Neural cell (in vitro differentiated cells): ENCODE measurements around the gene LMAN2L. TPM values are rescaled to one million over a fixed set of nuclear protein-coding genes. Genes with fewer than 3 reads are reported as not detected.
A peak's percentile ranks its signal among the peaks of the same experiment; 100 is the strongest.

ENCODE experiments used
- H2AFZ ChIP-seq: fragments of 200-600, 300-800 bp; sonication (generic), shearing (Covaris generic); 2 replicates; pipeline ENCODE4 v1.6.0; 2014; ENCODE audit warnings: low read depth, mild to moderate bottlenecking, antibody characterized with exemption, low read length, moderate library complexity
- H3F3A ChIP-seq: fragments of 200-600 bp; shearing (Covaris generic); 2 replicates; pipeline ENCODE4 v1.6.1; 2016; ENCODE audit warnings: mild to moderate bottlenecking, moderate library complexity, mixed read lengths, antibody characterized with exemption, low read length; ENCODE audit not compliant: insufficient read depth, poor library complexity, severe bottlenecking
- H3K27ac ChIP-seq: fragments of 200-600, 300-800 bp; sonication (generic), shearing (Covaris generic); 2 replicates; pipeline ENCODE4 v1.5.1; 2014; ENCODE audit warnings: mild to moderate bottlenecking, low read length, moderate library complexity
- H3K27me3 ChIP-seq: fragments of 300-800, 200-600 bp; sonication (generic), shearing (Covaris generic); 2 replicates; pipeline ENCODE4 v1.6.0; 2014; ENCODE audit warnings: mild to moderate bottlenecking, low read depth, low read length, moderate library complexity; ENCODE audit not compliant: insufficient read depth
- H3K36me3 ChIP-seq: fragments of 300-800, 200-600 bp; sonication (generic), shearing (Covaris generic); 2 replicates; pipeline ENCODE4 v1.5.1; 2014; ENCODE audit warnings: mild to moderate bottlenecking, antibody characterized with exemption, low read length, moderate library complexity; ENCODE audit not compliant: insufficient read depth
- H3K4me2 ChIP-seq: fragments of 300-800, 200-600 bp; sonication (generic), shearing (Covaris generic); 2 replicates; pipeline ENCODE4 v1.6.0; 2014; ENCODE audit warnings: mild to moderate bottlenecking, low read length
- H3K4me3 ChIP-seq: fragments of 300-800, 200-600 bp; sonication (generic), shearing (Covaris generic); 2 replicates; pipeline ENCODE4 v1.5.1; 2014; ENCODE audit warnings: mild to moderate bottlenecking, low read length, moderate library complexity
- H3K79me2 ChIP-seq: fragments of 200-600 bp; shearing (Covaris generic); replicated peaks from 2 replicates; pipeline ENCODE4 v1.6.0; 2014; ENCODE audit warnings: mild to moderate bottlenecking, low read length, moderate library complexity; ENCODE audit not compliant: insufficient read depth
- H3K9ac ChIP-seq: fragments of 300-800, 200-600 bp; sonication (generic), shearing (Covaris generic); 2 replicates; pipeline ENCODE4 v1.6.1; 2016; ENCODE audit warnings: mild to moderate bottlenecking, low read length, mixed read lengths
- H3K9me2 ChIP-seq: fragments of 200-600 bp; shearing (Covaris generic); 2 replicates; pipeline ENCODE4 v1.6.1; 2016; ENCODE audit warnings: mild to moderate bottlenecking, low read length, mixed read lengths; ENCODE audit not compliant: insufficient read depth
- H3K9me3 ChIP-seq: fragments of 200-600, 300-800 bp; sonication (generic), shearing (Covaris generic); 2 replicates; pipeline ENCODE4 v1.6.1; 2016; ENCODE audit warnings: mild to moderate bottlenecking, mixed run types, low read length, moderate library complexity, mixed read lengths
- H4K20me1 ChIP-seq: fragments of 200-600 bp; shearing (Covaris generic); 2 replicates; pipeline ENCODE4 v1.6.1; 2016; ENCODE audit warnings: mild to moderate bottlenecking, mixed run types; ENCODE audit not compliant: insufficient read depth
- CTCF ChIP-seq: fragments of 450-650 bp; IDR thresholded peaks from 2 replicates; pipeline ENCODE4 v1.5.1; 2014; ENCODE audit warnings: antibody characterized with exemption, mild to moderate bottlenecking, moderate library complexity; ENCODE audit not compliant: poor library complexity, severe bottlenecking
- EP300 ChIP-seq: fragments of 450-650 bp; conservative IDR thresholded peaks from 2 replicates; pipeline ENCODE4 v1.6.1; 2014; ENCODE audit warnings: antibody characterized with exemption, mild to moderate bottlenecking, moderate library complexity; ENCODE audit not compliant: poor library complexity, severe bottlenecking
- EZH2 ChIP-seq: fragments of 200-600, 300-800 bp; shearing (Covaris generic), sonication (generic); IDR thresholded peaks from 2 replicates; pipeline ENCODE4 v1.6.1; 2014; ENCODE audit warnings: antibody characterized with exemption, low read length, borderline replicate concordance, mild to moderate bottlenecking; ENCODE audit not compliant: insufficient read depth, poor library complexity, severe bottlenecking
- MXI1 ChIP-seq: fragments of 450-650 bp; conservative IDR thresholded peaks from 2 replicates; pipeline ENCODE4 v1.6.1; 2014; ENCODE audit warnings: antibody characterized with exemption, mild to moderate bottlenecking; ENCODE audit not compliant: poor library complexity, severe bottlenecking
- POLR2AphosphoS5 ChIP-seq: IDR thresholded peaks from 2 replicates; pipeline ENCODE4 v1.6.1; 2012
- RAD21 ChIP-seq: fragments of 450-650 bp; conservative IDR thresholded peaks from 2 replicates; pipeline ENCODE4 v1.6.1; 2014; ENCODE audit warnings: antibody characterized with exemption, mild to moderate bottlenecking, moderate library complexity
- REST ChIP-seq: IDR thresholded peaks from 2 replicates; pipeline ENCODE4 v1.6.1; 2012; ENCODE audit warnings: borderline replicate concordance
- SMC3 ChIP-seq: fragments of 450-650 bp; conservative IDR thresholded peaks from 2 replicates; pipeline ENCODE4 v1.6.1; 2014; ENCODE audit warnings: antibody characterized with exemption, mild to moderate bottlenecking, moderate library complexity; ENCODE audit not compliant: poor library complexity
- TAF1 ChIP-seq: IDR thresholded peaks from 2 replicates; pipeline ENCODE4 v1.6.1; 2012; ENCODE audit warnings: low read depth
- polyA plus RNA-seq: library from polyadenylated mRNA; depleted of rRNA; stranded (reverse); fragments of >200 nt; gene quantifications from 2 replicates; pipeline ENCODE4 v1.2.3, GENCODE V29; 2014

Gene LMAN2L
- polyA plus RNA-seq, 1 donor from 2014 or later, result 41.3 TPM

DNA sequence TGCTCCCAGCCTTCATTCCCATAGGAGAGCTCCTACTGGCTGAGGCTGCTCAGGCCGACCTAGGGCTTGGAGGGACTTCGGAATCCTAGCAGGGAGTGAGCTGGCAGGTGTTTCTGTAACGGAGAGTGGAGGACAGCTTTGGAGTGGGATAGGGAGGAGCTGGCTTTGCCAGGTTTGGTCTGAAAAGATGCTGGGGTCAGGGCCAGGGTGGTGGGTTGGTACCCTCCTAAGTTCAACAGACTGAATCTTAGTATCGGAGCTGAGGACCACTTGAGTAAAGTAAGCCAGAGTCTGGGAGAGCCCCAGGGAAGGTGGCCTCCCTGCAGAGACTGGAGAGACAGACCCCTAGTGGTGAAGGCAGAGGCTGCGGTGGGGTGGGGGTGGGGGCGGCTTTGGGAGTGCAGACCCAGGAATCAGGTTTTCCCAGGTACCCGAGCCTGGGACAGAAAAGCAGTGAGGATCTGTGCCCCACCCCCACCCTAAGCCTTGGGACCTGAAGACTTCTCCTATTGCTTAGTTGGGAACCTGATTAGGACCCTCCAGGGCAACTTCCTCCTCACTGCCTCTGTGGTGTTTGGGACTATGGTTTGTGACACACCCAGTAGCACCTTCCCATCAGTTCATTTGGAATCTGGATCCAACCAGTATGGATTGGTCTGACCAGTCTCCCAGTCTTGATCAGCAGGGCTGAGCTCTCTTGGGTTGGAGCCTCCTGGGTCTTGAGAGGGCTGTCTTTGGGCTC is 23.8 kb upstream of the LMAN2L start:
- Histone ChIP-seq H3K9me3 (no peaks in the 10 kb centered on the region), H3F3A (no peaks in the 10 kb centered on the region), H3K4me3 (peak overlapping the region; percentile 80), H3K27me3 (no peaks in the 10 kb centered on the region), H3K36me3 (no peaks in the 10 kb centered on the region), H3K79me2 (no peaks in the 10 kb centered on the region), H3K9ac (no peak overlapping the region), H2AFZ (no peak overlapping the region), H3K27ac (no peak overlapping the region), H3K4me2 (peak overlapping the region; percentile 76), H3K9me2 (no peaks in the 10 kb centered on the region), H4K20me1 (no peaks in the 10 kb centered on the region)
- TF ChIP-seq TAF1 (no peak), CTCF (peak; percentile 33)

- Histone ChIP-seq H3K79me2 (no peaks in the 10 kb centered on the region), H3K4me3 (peak overlapping the region; percentile 80), H3K27ac (no peak overlapping the region), H2AFZ (no peak overlapping the region), H3K9me2 (no peaks in the 10 kb centered on the region), H4K20me1 (no peaks in the 10 kb centered on the region), H3K27me3 (no peaks in the 10 kb centered on the region), H3F3A (no peaks in the 10 kb centered on the region), H3K9me3 (no peaks in the 10 kb centered on the region), H3K4me2 (peak overlapping the region; percentile 76), H3K9ac (no peak overlapping the region), H3K36me3 (no peaks in the 10 kb centered on the region)
- TF ChIP-seq EZH2 (no peak), MXI1 (no peak), CTCF (no peak), TAF1 (no peak), POLR2AphosphoS5 (no peak), EP300 (no peak), REST (no peak), RAD21 (no peak), SMC3 (no peak)
These were observed 22.9 kb upstream of the LMAN2L start for GRCh38 chr2:96762529-96763311.
